GM18498 (cell line): ENCODE results near the gene MEA1.

Experiments
- ATAC-seq: cut with Tn5 transposase; IDR thresholded peaks from one replicate; pipeline ENCODE4 v1.9.1; 2021; ENCODE audit warnings: mild to moderate bottlenecking, moderate library complexity; ENCODE audit not compliant: unreplicated experiment

MEA1 gene

DNA sequence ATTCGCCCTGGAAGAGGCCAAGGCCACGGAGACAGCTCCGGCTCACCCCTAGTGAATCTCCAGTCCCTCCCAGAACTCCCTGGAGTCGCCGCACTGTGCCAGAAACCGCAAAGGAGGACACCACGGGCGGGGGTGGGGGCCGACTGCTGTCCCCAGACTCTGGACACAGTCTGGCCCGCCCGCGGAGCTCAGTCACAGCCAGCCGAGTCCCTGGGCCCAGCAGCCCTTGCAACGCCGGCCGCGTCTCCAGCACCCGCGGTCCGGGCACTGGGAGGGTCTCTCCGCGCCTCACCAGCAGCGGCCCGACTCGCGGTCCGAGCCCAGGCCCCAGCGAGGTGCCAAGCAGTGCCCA, 35.3 kb downstream of the MEA1 start:
- ATAC-seq: no peak

- no peak for ATAC-seq
Observed at GRCh38 chr6:42974919-42975505, 38.7 kb downstream of the MEA1 start.

DNA sequence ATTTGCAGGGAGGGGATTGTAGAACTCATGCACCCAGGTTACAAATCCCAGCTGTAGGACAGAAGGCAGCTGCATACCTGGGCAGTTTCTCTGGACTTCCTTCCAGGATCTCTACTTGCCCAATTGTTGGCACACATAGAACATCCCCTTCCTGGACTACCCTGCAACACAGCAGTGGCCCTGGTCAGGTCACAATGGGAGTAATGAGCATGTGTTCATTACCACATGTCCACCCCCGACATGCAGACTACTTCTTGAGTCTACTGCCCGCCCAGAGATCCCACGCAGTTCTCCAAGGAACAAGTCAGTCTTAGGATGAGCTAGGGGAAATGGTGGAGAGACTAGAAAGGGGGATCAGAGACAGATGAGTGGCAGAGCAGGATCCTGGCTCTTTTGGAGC, 39.8 kb downstream of the MEA1 start:
- ATAC-seq: no peak

- no peak for ATAC-seq
Observed at GRCh38 chr6:42971746-42972327, 41.9 kb downstream of the MEA1 start.

- no peak for ATAC-seq
Observed at GRCh38 chr6:42970871-42971612, 42.7 kb downstream of the MEA1 start.

GRCh38 chr6:42969934-42970333, 43.8 kb downstream of the MEA1 start:
- no peak for ATAC-seq

DNA sequence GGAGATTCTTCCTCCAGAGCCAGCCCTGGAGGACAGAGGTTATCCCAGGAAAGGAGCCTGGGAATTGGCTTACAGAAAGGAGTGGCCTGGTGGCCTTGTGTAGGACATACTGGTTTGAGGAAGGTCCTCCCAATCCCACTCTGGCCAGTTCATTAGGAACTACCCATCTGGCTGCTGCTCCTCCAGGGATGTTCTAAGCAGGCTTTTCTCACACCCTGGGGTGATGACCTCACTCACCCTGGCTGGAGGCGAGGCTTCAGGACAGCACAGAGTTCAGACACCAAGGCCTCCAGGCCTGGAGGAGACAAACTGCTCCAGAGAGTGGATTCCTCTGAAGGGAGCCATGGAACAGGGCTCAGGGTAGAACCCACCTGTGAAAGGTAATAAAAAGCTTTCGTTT, 44.3 kb downstream of the MEA1 start:
- no peak for ATAC-seq

DNA sequence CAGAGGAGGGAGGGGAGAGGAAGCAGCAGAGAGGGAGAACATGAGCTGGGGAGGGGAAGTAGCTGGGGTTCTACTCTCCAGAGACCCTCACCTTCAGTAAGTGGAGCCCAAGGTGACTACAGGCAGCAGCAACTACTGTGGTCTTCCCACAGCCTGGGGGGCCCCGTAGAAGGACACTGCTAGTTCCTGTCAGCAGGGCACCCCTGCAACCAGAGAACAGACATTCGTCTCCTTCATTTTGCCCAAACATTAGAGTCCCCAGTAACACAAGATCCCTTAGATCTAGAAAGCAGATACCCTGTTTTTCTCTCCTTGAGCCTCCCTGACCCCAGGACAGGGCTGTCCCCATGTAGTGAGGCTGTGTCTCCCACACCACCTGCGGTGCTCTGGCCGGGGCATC, 45.0 kb downstream of the MEA1 start:
- no peak for ATAC-seq

- ATAC-seq: no peak
Observed at GRCh38 chr6:42968126-42968701, 45.5 kb downstream of the MEA1 start.

- no peak for ATAC-seq
Observed at GRCh38 chr6:42967228-42967627, 46.5 kb downstream of the MEA1 start.

DNA sequence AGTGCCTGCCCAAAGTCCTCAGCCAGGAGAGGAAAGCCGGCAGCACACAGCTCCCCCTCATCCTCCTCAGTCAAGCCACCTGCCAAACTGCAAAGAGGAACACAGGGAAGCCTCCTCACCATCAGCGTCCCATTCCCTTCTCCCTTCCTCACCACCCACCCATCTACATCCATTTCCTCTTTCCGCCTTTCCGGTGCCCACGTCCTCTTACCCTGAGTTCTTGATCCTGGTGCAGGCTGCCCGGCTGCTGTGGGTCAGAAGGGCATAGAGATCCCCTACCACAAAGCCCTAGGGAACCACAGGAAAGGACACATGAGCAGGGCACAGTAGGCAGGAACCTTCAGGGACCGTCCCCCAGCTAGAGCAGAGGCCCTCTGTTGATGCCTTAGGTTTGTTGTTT, 47.2 kb downstream of the MEA1 start:
- no peak for ATAC-seq

DNA sequence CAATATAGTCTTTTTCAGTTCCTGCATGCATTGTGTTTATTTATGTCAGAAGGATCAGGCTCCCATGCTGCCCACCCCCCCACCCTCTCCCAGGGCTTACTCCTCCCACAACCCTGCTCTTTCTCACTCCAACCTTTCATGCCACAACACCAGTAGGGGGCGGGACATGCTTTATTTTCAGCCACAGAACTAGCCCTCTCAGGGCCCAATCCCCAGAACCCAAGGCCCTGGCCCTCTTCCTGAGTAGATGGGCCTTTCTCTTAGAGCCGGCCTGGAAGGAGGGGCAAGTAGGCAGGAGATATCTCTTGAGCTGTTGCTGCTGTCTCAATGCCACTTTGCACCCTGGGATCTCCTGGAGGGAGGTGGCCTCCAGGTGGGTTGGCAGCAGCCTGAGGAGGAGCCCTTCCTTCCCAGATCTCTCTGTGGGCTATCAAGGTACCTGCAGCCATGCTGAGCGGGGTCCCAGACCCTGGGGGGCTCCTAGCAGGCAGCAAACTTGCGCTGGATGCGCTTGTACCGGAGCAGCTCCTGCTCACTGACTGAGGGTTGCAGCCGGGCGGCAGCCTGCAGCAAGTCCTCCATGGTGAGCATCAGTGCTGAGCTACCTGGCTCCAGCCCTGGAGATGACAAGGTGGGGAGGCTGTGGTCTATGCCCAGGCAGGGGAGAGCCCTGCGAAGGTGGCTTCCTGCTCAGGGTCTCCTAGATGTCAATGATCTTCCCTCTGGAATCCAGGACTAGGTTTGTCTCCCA, 49.7 kb downstream of the MEA1 start:
- ATAC-seq: no peak

- no peak for ATAC-seq
Observed at GRCh38 chr6:42963179-42963854, 50.4 kb downstream of the MEA1 start.

- no peak for ATAC-seq
Observed at GRCh38 chr6:42962502-42963178, 51.1 kb downstream of the MEA1 start.

DNA sequence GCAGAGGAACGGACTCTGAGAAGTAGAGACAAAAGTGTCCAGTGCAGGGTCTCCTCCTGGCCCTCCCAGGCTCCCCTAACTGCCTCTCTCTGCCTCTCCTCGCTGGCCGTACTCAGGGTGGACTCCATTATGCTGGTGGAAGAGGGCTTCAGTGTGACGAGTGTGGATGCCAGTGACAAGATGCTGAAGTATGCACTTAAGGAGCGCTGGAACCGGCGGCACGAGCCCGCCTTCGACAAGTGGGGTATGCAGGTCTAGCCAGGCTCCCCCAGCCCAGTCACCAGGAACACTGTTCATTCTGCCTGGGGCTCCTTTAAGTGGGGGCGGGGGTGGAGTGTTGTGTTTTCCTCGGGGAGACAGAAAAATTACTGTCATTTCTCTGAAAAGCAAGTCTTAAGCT, 51.6 kb downstream of the MEA1 start:
- no peak for ATAC-seq
